ENCODE results near the gene USP6NL.
"Not testable (repeated sequence)": the region's sequence is repeated elsewhere in the genome, so short reads cannot be mapped to it uniquely, and the experiment has no call there.

Gene USP6NL

GRCh38 chr10:11441151-11441535, 170.3 kb downstream of the USP6NL start:
- DNase-seq: no peak

GRCh38 chr10:11440250-11441150, 170.9 kb downstream of the USP6NL start:
- DNase-seq: no peak

- no peak for DNase-seq
Measured at GRCh38 chr10:11439523-11440053, 171.9 kb downstream of the USP6NL start.

GRCh38 chr10:11437391-11438142, 173.9 kb downstream of the USP6NL start:
- DNase-seq: no peak

- not testable (repeated sequence) for DNase-seq
Measured at GRCh38 chr10:11436445-11436844, 175.0 kb downstream of the USP6NL start.

- no peak for DNase-seq
Measured at GRCh38 chr10:11435581-11435981, 175.9 kb downstream of the USP6NL start.

GRCh38 chr10:11434324-11434723, 177.1 kb downstream of the USP6NL start:
- no peak for DNase-seq

GRCh38 chr10:11433657-11434056, 177.8 kb downstream of the USP6NL start:
- no peak for DNase-seq

GRCh38 chr10:11431216-11431555, 180.3 kb downstream of the USP6NL start:
- no peak for DNase-seq

GRCh38 chr10:11430421-11431215, 180.8 kb downstream of the USP6NL start:
- no peak for DNase-seq

- DNase-seq: no peak
Measured at GRCh38 chr10:11429439-11430052, 181.9 kb downstream of the USP6NL start.

- DNase-seq: no peak
Measured at GRCh38 chr10:11425676-11426075, 185.8 kb downstream of the USP6NL start.

GRCh38 chr10:11425296-11425610, 186.2 kb downstream of the USP6NL start:
- DNase-seq: no peak

- peak; percentile 15 for DNase-seq
Measured at GRCh38 chr10:11424456-11425295, 186.8 kb downstream of the USP6NL start.

GRCh38 chr10:11416974-11417373, 194.5 kb downstream of the USP6NL start:
- no peak for DNase-seq

GRCh38 chr10:11415095-11415494, 196.4 kb downstream of the USP6NL start:
- no peak for DNase-seq

GRCh38 chr10:11414314-11415038, 197.0 kb downstream of the USP6NL start:
- no peak for DNase-seq

- DNase-seq: no peak
Measured at GRCh38 chr10:11411926-11412545, 199.4 kb downstream of the USP6NL start.

GRCh38 chr10:11409357-11409756, 202.1 kb downstream of the USP6NL start:
- no peak for DNase-seq

GRCh38 chr10:11407939-11408338, 203.5 kb downstream of the USP6NL start:
- no peak for DNase-seq

GRCh38 chr10:11406746-11407145, 204.7 kb downstream of the USP6NL start:
- no peak for DNase-seq
